PFSK-1 (cell line): ENCODE data around the gene SPATA12.

Experiments
- POLR2AphosphoS5 ChIP-seq: IDR thresholded peaks from 2 replicates; pipeline ENCODE4 v1.6.1; 2012; ENCODE audit warnings: low read depth, mild to moderate bottlenecking, control low read depth, low read length, moderate library complexity
- TAF1 ChIP-seq: IDR thresholded peaks from 2 replicates; pipeline ENCODE4 v1.6.1; 2012; ENCODE audit warnings: low read length, control low read depth, borderline replicate concordance; ENCODE audit not compliant: insufficient read depth

DNA sequence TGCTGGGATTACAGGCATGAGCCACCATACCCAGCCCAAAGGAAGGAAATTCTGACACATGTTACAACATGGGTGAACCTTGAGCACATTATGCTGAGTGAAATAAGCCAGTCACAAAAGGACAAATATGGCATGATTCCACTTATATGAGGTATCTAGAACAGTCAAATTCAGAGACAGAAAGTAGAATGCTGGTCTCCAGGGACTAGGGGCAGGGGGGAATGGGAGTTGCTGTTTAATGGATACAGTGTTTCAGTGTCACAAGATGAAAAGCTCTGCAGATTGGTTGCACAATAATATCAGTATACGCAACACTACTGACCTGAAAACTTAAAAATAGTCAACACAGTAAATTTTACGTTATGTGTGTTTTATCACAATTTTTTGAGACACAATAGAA, 4.1 kb downstream of the SPATA12 start:
- TF ChIP-seq POLR2AphosphoS5, result no peak
- TF ChIP-seq TAF1, result no peak
